Activated CD4-positive, CD25-positive, alpha-beta regulatory T cell treated with anti-CD3 and anti-CD28 coated beads, Interleukin-2, amount 50 U/mL, for 72 hours (primary cell): ENCODE results near the gene PRKAR2A.
"Not testable (repeated sequence)": the region's sequence is repeated elsewhere in the genome, so short reads cannot be mapped to it uniquely, and the experiment has no call there.

Source experiments
- DNase-seq: peaks from one replicate; pipeline ENCODE4 v3.0.0; 2021

PRKAR2A gene

GRCh38 chr3:48835650-48836366 is 11.9 kb downstream of the PRKAR2A start:
- no peak for DNase-seq

GRCh38 chr3:48832684-48833083 is 15.0 kb downstream of the PRKAR2A start:
- DNase-seq: no peak

GRCh38 chr3:48830715-48831114 is 17.0 kb downstream of the PRKAR2A start:
- DNase-seq: no peak

DNA sequence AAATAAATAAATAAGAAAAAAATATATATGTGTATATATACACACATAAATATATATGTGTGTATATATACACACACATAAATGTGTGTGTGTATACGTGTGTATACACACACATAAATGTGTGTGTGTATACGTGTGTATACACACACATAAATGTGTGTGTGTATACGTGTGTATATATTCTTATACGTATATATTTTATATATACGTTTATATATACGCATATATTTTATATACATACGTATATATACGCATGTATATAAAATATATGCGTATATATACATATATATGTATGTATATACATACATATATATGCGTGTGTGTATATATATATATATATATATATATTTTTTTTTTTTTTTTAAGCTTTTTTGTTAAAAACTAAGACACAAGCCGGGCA is 18.1 kb downstream of the PRKAR2A start:
- not testable (repeated sequence) for DNase-seq

- not testable (repeated sequence) for DNase-seq
Observed at GRCh38 chr3:48827874-48828273, 19.8 kb downstream of the PRKAR2A start.

DNA sequence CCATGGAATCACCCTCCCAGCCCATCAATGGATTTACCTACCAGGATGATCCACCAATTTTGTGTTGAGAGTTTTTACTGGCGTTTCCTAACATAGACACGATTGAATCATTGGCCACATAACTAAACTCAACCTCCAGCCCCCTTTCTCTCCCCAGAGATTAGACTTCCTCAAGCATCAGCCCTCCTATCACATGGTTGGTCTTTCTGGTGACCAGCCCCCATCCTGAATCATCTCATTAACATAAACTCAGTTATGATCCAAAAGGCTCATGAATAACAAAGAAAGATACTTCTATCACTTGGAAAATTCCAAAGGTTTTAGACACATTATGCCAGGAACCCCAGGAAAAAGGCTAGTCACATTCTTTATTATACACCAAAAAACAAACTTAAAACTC is 21.2 kb downstream of the PRKAR2A start:
- no peak for DNase-seq

- no peak for DNase-seq
Observed at GRCh38 chr3:48820612-48821324, 26.9 kb downstream of the PRKAR2A start.

DNA sequence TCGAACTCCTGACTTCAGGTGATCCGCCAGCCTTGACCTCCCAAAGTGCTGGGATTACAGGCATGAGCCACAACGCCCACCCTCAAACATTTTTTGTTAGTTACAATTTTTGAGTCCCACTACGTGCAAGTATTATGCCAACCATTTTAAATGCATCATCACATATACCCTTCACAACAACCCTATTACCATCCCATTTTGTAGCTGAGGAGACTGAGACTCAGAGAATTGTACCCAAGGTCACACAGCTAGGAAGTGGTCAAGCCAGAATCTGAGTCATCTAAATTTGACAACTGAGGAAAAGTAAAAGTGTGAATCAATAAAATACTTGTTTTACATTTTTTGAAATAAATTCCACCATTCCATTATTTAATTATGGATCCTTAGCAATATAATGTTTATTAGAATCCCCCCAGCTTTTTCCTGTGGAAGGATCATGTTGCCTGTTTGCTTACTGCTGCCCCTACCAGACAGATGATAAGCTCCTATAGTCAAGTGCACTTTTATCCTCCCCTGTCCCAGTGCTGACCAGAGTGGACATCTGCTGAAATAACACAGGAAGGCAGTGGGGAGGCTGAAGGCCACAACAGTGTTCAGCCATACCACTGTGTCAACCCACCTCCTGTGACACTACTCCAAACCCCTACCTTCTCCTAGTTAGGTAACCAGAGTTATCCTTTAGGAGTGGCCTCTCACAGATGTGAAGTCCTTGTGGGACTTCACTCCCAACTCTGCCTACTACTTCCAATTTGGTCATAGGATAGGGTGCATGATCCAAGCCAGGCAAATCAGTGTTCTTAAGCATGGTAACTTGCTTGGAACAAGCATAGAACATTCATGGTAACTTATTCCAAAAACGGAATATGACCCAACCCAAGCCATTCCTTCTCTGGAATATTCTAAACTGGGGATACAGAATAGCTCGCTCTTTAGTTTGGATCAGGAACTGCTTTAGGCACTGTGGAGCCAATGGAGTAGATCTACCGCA is 28.1 kb downstream of the PRKAR2A start:
- no peak for DNase-seq

GRCh38 chr3:48811524-48811923 is 36.1 kb downstream of the PRKAR2A start:
- DNase-seq: no peak

- DNase-seq: no peak
Observed at GRCh38 chr3:48804930-48805329, 42.7 kb downstream of the PRKAR2A start.

DNA sequence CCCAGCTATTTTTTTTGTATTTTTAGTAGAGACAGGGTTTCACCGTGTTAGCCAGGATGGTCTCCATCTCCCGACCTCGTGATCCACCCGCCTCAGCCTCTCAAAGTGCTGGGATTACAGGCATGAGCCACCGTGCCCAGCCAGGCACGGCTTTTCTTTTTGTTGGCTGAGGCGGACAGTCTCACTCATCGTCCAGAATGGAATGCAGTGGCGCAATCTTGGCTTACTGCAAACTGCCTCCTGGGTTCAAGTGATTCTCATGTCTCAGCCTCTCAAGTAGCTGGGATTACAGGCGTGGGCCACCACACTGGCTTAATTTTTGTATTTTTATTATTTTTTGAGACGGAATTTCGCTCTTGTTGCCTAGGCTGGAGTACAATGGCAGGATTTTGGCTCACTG is 46.8 kb downstream of the PRKAR2A start:
- DNase-seq: not testable (repeated sequence)

- no peak for DNase-seq
Observed at GRCh38 chr3:48798998-48799397, 48.7 kb downstream of the PRKAR2A start.

DNA sequence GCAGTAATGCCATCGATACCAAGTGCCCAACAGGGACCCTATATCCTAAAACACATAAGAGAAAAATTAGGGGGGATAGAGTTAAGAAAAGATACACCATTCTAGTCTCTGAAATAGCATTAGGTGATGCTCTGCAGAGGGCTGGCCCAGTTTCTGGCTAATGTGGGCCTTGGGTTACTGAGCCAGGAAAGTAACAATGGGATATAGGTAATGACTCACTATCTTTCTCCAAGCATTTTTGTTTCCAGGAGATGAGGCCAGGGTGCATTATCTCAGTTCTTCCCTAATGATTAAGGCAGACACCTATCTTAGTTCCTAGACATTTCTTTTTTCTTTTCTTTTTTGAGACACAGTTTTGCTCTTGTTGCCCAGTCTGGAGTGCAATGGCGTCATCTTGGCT is 50.0 kb downstream of the PRKAR2A start:
- DNase-seq: no peak

GRCh38 chr3:48795997-48796732 is 51.5 kb downstream of the PRKAR2A start:
- no peak for DNase-seq

DNA sequence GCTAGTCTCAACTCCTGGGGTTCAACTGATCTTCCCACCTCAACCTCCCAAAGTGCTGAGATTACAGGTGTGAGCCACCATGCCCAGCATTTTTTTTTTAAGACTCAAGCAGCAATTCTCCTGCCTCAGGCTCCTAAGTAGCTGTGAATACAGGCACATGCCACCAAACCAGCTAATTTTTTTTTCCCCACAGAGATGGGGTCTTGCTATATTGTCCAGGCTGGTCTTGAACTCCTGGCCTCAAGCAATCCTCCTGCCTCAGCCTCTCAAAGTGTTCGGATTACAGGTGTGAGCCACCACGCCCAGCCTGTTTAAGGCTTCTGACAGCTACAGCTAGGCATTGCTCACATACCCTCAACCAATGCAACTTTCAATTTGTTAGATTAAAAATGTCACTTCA is 54.2 kb downstream of the PRKAR2A start:
- DNase-seq: not testable (repeated sequence)

DNA sequence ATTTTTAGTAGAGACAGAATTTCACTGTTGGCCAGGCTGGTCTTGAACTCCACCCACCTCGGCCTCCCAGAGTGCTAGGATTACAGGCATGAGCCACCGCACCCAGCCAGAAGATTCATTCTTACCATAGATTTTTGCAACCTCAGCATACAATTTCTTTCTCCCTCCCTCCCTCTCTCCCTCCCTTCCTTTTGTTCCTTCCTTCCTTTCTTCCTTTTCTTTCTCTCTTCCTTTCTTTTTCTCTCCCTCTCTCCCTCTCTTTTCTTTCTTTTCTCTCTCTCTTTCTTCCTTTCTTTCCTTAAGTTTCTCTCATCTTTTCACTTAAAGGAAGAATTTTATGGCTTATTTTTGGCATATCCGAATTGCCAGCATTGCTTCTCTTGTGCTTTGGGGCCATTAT is 58.0 kb downstream of the PRKAR2A start:
- DNase-seq: no peak

DNA sequence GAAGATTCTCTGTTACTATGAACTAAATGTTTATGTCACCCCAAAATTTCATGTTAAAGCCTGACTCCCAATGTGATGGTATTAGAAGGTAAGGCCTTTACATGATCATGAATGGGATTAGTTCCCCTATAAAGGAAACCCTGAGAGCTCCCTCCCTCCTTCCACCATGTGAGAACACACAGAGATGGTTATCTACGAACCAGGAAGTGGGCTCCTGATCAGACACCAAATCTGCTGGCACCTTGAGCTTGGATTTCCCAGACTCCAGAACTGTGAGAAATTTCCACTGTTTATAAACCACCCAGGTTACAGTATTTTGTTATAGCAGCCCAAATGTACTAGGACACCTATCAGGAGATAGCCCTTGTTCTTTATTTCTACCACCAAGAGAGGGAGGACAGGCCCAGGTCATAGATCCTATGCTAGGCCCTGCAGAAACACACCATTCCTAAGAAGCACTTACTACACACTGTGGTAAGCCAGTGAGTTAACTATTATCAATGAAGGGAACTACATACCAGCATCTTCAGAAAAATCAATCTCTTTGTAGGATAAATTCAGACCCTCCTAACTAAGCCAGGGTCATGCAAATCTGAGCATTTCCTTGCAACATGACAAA is 59.0 kb downstream of the PRKAR2A start:
- DNase-seq: no peak

DNA sequence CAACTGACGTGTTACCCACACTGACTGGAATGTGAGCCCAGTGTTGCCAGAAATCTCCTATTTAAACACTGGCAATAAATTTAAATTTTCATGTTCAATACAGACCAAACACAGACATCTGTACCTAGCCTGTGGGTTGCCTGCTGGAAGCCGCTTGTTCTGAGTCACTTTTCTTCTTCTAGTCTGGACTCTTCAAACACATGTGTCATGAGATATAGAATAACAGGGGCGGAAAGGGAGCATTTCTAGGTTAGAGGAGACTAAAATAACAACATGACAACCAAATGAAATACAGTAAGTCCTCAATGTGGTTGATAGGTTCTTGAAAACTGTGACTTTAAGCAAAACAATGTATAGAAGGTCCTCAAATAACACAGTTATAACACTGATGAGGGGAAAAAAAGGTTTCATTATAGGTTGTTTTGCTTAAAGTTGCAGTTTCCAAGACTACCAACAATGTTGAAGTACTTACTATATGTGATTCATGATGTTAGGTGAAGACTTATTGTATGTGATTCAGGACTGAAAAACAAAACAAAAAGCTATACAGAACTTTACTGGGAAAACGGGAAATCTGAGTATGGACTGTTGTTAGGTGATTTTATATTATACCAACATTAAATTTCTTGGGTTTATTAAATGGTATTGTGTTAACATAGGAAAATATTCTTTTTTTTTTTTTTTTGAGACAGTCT is 63.1 kb downstream of the PRKAR2A start:
- no peak for DNase-seq

DNA sequence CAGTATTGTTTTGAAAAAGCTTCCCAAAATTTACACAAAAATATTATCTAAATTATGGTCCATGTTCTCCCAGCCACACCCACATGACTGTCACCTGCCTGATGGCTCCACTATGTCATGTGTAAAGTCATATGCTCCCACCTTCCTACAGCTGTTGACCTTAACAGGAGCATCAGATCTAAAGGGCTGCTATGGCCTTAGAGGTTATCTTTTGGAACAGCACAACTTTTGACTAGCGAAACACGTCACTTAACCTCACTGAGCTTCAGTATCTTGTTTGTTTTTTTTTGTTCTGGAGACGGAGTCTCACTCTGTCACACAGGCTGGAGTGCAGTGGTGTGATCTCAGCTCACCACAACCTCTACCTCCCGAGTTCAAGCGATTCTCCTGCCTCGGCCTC is 64.4 kb downstream of the PRKAR2A start:
- no peak for DNase-seq

GRCh38 chr3:48782046-48782445 is 65.6 kb downstream of the PRKAR2A start:
- no peak for DNase-seq

- DNase-seq: not testable (repeated sequence)
Observed at GRCh38 chr3:48778565-48778964, 69.1 kb downstream of the PRKAR2A start.

DNA sequence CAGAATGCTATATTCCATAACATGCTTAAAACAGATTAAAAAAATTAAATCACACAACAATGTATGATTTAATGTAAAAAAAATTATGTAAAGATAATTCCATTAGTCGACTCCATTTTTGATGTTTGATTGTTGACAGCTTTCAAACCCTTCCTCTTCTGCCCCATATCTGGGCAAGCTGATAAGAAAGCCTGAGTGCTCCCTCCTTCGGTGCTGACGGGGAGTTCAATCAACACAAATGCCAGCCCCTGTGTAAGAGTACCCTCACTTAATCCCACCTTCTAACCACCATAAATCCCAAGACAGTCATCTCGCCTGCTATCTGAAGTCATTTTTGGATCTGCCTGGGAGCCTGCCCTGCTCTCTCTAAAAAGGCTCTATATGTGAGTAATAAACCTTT is 70.8 kb downstream of the PRKAR2A start:
- DNase-seq: no peak
